IMR-90 (cell line): ENCODE data around the gene BAZ1A. TPM values are rescaled to one million over a fixed set of nuclear protein-coding genes. Genes with fewer than 3 reads are reported as not detected.

Experiments
- ATAC-seq: fragments of 200-7000 bp; cut with Tn5 transposase; 2 replicates; pipeline ENCODE4 v1.9.1; 2020; ENCODE audit warnings: low read depth, mild to moderate bottlenecking, moderate library complexity
- BruUV-seq: library from RNA; stranded (reverse); fragments of 400-500 nt; replicated peaks from 2 replicates; lab custom pipeline; 2021; lab: Mats Ljungman, UMichigan
- CTCF ChIA-PET: fragments of 300-600 bp; formaldehyde crosslinking; extraction: SDS; loops from one replicate; lab custom pipeline; 2021; ENCODE audit warnings: antibody characterized with exemption; lab: Yijun Ruan, JAX
- POLR2A ChIA-PET: fragments of 300-600 bp; sonication (Branson Sonifier 250); formaldehyde crosslinking; loops from one replicate; lab custom pipeline; 2022; ENCODE audit warnings: antibody characterized with exemption; ENCODE audit not compliant: unreplicated experiment; lab: Charles Lee
- DNase-seq: peaks from one replicate; pipeline ENCODE4 v3.0.0; 2013
- H2AFZ ChIP-seq: replicated peaks from 2 replicates; pipeline ENCODE3; 2013; ENCODE audit warnings: low read length, mild to moderate bottlenecking; ENCODE audit not compliant: poor library complexity
- H2AK5ac ChIP-seq: 2 replicates; pipeline ENCODE4 v1.6.1; 2013; ENCODE audit warnings: low read depth, low read length, inconsistent platforms
- H2AK9ac ChIP-seq: replicated peaks from 2 replicates; pipeline ENCODE3; 2013; ENCODE audit warnings: mild to moderate bottlenecking, low read depth, low read length, moderate library complexity; ENCODE audit not compliant: poor library complexity
- H2BK120ac ChIP-seq: 2 replicates; pipeline ENCODE4 v1.6.1; 2013; ENCODE audit warnings: low read depth, low read length, inconsistent platforms
- H2BK15ac ChIP-seq: 3 replicates; pipeline ENCODE4 v1.6.1; 2013; ENCODE audit warnings: low read depth, low read length, inconsistent platforms
- H2BK20ac ChIP-seq: 2 replicates; pipeline ENCODE4 v1.6.1; 2013; ENCODE audit warnings: low read depth, mild to moderate bottlenecking, inconsistent platforms, low read length, moderate library complexity
- H2BK5ac ChIP-seq: 2 replicates; pipeline ENCODE4 v1.6.1; 2013; ENCODE audit warnings: mild to moderate bottlenecking, low read depth, low read length, inconsistent platforms; ENCODE audit not compliant: poor library complexity, severe bottlenecking
- H3K14ac ChIP-seq: replicated peaks from 2 replicates; pipeline ENCODE4 v1.6.1; 2013; ENCODE audit warnings: low read depth, low read length, inconsistent platforms
- H3K18ac ChIP-seq: 2 replicates; pipeline ENCODE4 v1.6.1; 2013; ENCODE audit warnings: low read depth, low read length, control low read depth
- H3K23ac ChIP-seq: 2 replicates; pipeline ENCODE4 v1.6.1; 2013; ENCODE audit warnings: low read depth, low read length, inconsistent platforms
- H3K27ac ChIP-seq: 2 replicates; pipeline ENCODE4 v1.5.1; 2013; ENCODE audit warnings: mild to moderate bottlenecking, control low read depth, low read length; ENCODE audit not compliant: insufficient read depth
- H3K27me3 ChIP-seq: 2 replicates; pipeline ENCODE4 v1.6.1; 2013; ENCODE audit warnings: low read length; ENCODE audit not compliant: control insufficient read depth, insufficient read depth
- H3K36me3 ChIP-seq: 2 replicates; pipeline ENCODE4 v1.6.1; 2013; ENCODE audit warnings: low read length, mixed read lengths; ENCODE audit not compliant: control insufficient read depth, insufficient read depth
- H3K4ac ChIP-seq: 2 replicates; pipeline ENCODE4 v1.6.1; 2013; ENCODE audit warnings: low read depth, low read length, inconsistent platforms
- H3K4me1 ChIP-seq: 2 replicates; pipeline ENCODE4 v1.6.1; 2013; ENCODE audit warnings: low read length, mixed read lengths; ENCODE audit not compliant: control insufficient read depth, insufficient read depth
- H3K4me2 ChIP-seq: 2 replicates; pipeline ENCODE4 v1.6.1; 2013; ENCODE audit warnings: low read depth, mild to moderate bottlenecking, control low read depth, low read length, moderate library complexity
- H3K4me3 ChIP-seq: 2 replicates; pipeline ENCODE4 v1.5.1; 2013; ENCODE audit warnings: low read depth, mild to moderate bottlenecking, control low read depth, low read length, moderate library complexity; ENCODE audit not compliant: insufficient read depth
- H3K56ac ChIP-seq: 2 replicates; pipeline ENCODE4 v1.6.1; 2013; ENCODE audit warnings: low read length, inconsistent platforms; ENCODE audit not compliant: insufficient read depth; ENCODE audit errors: extremely low read depth
- H3K79me1 ChIP-seq, 2 experiments: 2 replicates each; pipeline ENCODE4 v1.6.1; 2013; ENCODE audit warnings: low read length in 2 of 2, inconsistent platforms in 1 of 2, low read depth in 1 of 2
- H3K9ac ChIP-seq: 2 replicates; pipeline ENCODE4 v1.6.1; 2013; ENCODE audit warnings: low read depth, low read length, control low read depth
- H3K9me1 ChIP-seq: 2 replicates; pipeline ENCODE4 v1.6.1; 2013; ENCODE audit warnings: low read length, inconsistent platforms; ENCODE audit not compliant: insufficient read depth
- H3K9me3 ChIP-seq: 2 replicates; pipeline ENCODE4 v1.6.1; 2013; ENCODE audit warnings: low read length; ENCODE audit not compliant: control insufficient read depth, insufficient read depth
- H4K20me1 ChIP-seq: 2 replicates; pipeline ENCODE4 v1.6.1; 2013; ENCODE audit warnings: low read length, inconsistent platforms; ENCODE audit not compliant: insufficient read depth
- H4K5ac ChIP-seq: 2 replicates; pipeline ENCODE4 v1.6.1; 2013; ENCODE audit warnings: mild to moderate bottlenecking, low read depth, low read length, control low read depth
- H4K8ac ChIP-seq, 2 experiments: 2 replicates each; pipeline ENCODE4 v1.6.1; 2013; ENCODE audit warnings: low read depth in 2 of 2, low read length in 2 of 2, control low read depth in 1 of 2, inconsistent platforms in 1 of 2
- H4K91ac ChIP-seq: 2 replicates; pipeline ENCODE4 v1.6.1; 2013; ENCODE audit warnings: low read depth, low read length, inconsistent platforms; ENCODE audit not compliant: insufficient read depth
- BHLHE40 ChIP-seq: fragments of 150-350 bp; IDR thresholded peaks from 2 replicates; pipeline ENCODE4 v1.6.1; 2016; ENCODE audit warnings: mild to moderate bottlenecking, low read depth, low read length
- CEBPB ChIP-seq: IDR thresholded peaks from 2 replicates; pipeline ENCODE4 v1.6.1; 2012; ENCODE audit warnings: low read depth, low read length, improper control_type of control experiment
- CHD1 ChIP-seq: IDR thresholded peaks from 2 replicates; pipeline ENCODE4 v1.6.1; 2012; ENCODE audit warnings: low read depth, low read length, improper control_type of control experiment
- CTCF ChIP-seq: conservative IDR thresholded peaks from 2 replicates; pipeline ENCODE4 v1.5.1; 2012; ENCODE audit warnings: mild to moderate bottlenecking, low read depth, low read length, improper control_type of control experiment
- ELK1 ChIP-seq: fragments of 150-350 bp; IDR thresholded peaks from 2 replicates; pipeline ENCODE4 v1.6.1; 2016; ENCODE audit warnings: low read depth, mild to moderate bottlenecking, low read length, moderate library complexity, borderline replicate concordance
- FOS ChIP-seq: fragments of 150-350 bp; IDR thresholded peaks from 2 replicates; pipeline ENCODE4 v1.6.1; 2016; ENCODE audit warnings: low read depth, low read length
- MAFK ChIP-seq: IDR thresholded peaks from 2 replicates; pipeline ENCODE4 v1.6.1; 2012; ENCODE audit warnings: low read depth, low read length, improper control_type of control experiment
- MAZ ChIP-seq: IDR thresholded peaks from 2 replicates; pipeline ENCODE4 v1.6.1; 2012; ENCODE audit warnings: low read depth, mild to moderate bottlenecking, low read length, improper control_type of control experiment, moderate library complexity, borderline replicate concordance
- MXI1 ChIP-seq: IDR thresholded peaks from 2 replicates; pipeline ENCODE4 v1.6.1; 2012; ENCODE audit warnings: low read depth, mild to moderate bottlenecking, low read length, moderate library complexity, borderline replicate concordance
- NFE2L2 ChIP-seq: fragments of 150-350 bp; IDR thresholded peaks from 2 replicates; pipeline ENCODE4 v1.6.1; 2016; ENCODE audit warnings: low read depth, mild to moderate bottlenecking, low read length
- POLR2A ChIP-seq: IDR thresholded peaks from 2 replicates; pipeline ENCODE4 v1.6.1; 2012; ENCODE audit warnings: mild to moderate bottlenecking, low read depth, low read length
- RAD21 ChIP-seq: IDR thresholded peaks from 2 replicates; pipeline ENCODE4 v1.6.1; 2012; ENCODE audit warnings: low read length, improper control_type of control experiment
- RCOR1 ChIP-seq: IDR thresholded peaks from 2 replicates; pipeline ENCODE4 v1.6.1; 2012; ENCODE audit warnings: mild to moderate bottlenecking, low read length, improper control_type of control experiment; ENCODE audit not compliant: insufficient replicate concordance
- RFX5 ChIP-seq: IDR thresholded peaks from 2 replicates; pipeline ENCODE4 v1.8.0; 2012; ENCODE audit warnings: low read depth, mild to moderate bottlenecking, low read length, moderate library complexity
- SMC3 ChIP-seq: fragments of 150-350 bp; IDR thresholded peaks from 2 replicates; pipeline ENCODE4 v1.6.1; 2016; ENCODE audit warnings: low read depth, mild to moderate bottlenecking, antibody characterized with exemption, low read length, moderate library complexity
- USF2 ChIP-seq: fragments of 150-350 bp; IDR thresholded peaks from 2 replicates; pipeline ENCODE4 v1.6.1; 2017; ENCODE audit warnings: mild to moderate bottlenecking, antibody characterized with exemption, low read length, low read depth
- WGBS, 2 experiments: methylation state at CpG; one replicate each; pipeline versions ENCODE4 v1.1.5 to v1.1.7; 2013; ENCODE audit warnings: missing lambda C conversion rate in 2 of 2; ENCODE audit not compliant: insufficient read length in 1 of 2; ENCODE audit errors: extremely low coverage in 2 of 2; 5-methylcytosine and 5-hydroxymethylcytosine counted together
- dilution Hi-C: fragments of 300-500 bp; cut with HindIII; formaldehyde crosslinking; loops from one replicate; pipeline ENCODE4 v1.14.3; 2018; ENCODE audit warnings: low sequenced_read_pairs; ENCODE audit not compliant: unreplicated experiment
- in situ Hi-C: fragments of 300-500 bp; cut with MboI; formaldehyde crosslinking; loops from 3 replicates; pipeline ENCODE4 v1.14.3; 2019; ENCODE audit warnings: low sequenced_read_pairs, inconsistent platforms, mixed read lengths
- intact Hi-C: fragments of 100-400 bp; cut with micrococcal nuclease; formaldehyde crosslinking; loops from 2 replicates; pipeline ENCODE4 v1.10.0; 2022
- polyA plus RNA-seq, 3 experiments: library from polyadenylated mRNA; depleted of rRNA; stranded (reverse); fragments of >200 nt; gene quantifications; 2 replicates each; pipeline ENCODE4 v1.2.3, GENCODE V29; 2012; ENCODE audit warnings: low replicate concordance in 1 of 3
- total RNA-seq: library from RNA; depleted of rRNA; stranded (reverse); fragments of >200 nt; gene quantifications from 2 replicates; pipeline ENCODE4 v1.2.3, GENCODE V29; 2012

Gene BAZ1A
- total and polyA plus RNA-seq, 2 of the 4 experiments (the other 2 are of a cell fraction): 15.3 to 23.8 TPM

GRCh38 chr14:34845869-34846268 is 29.3 kb downstream of the BAZ1A start:
- no peak overlapping the region for H2BK15ac ChIP-seq
- no TSS peak for BruUV-seq
- dilution Hi-C loops: no loop called here

More at GRCh38 chr14:34845869-34846268, 29.3 kb downstream of the BAZ1A start:
- 0 out of 2 replicates have a peak, but pooled peaks cover 4% of the 10 kb centered on the region for H3K36me3 ChIP-seq
- WGBS, 2 experiments: 100% methylated on average over 1 of the region's 1 CpG; no CpG with 5 or more reads in 1 of the 2 experiments
- no peak overlapping the region for H4K5ac ChIP-seq
- H3K9me1 ChIP-seq: 0 out of 2 replicates have a peak, but pooled peaks cover 3% of the 10 kb centered on the region
- TF ChIP-seq CEBPB: no peak
- no peak for TF ChIP-seq RCOR1
- no peak for TF ChIP-seq MAZ
- no peak for TF ChIP-seq CHD1
- TF ChIP-seq RFX5: no peak
- TF ChIP-seq POLR2A: no peak
- TF ChIP-seq CTCF: no peak
- no peak for TF ChIP-seq MXI1
- TF ChIP-seq SMC3: no peak
- no peak for TF ChIP-seq USF2
- no peak for TF ChIP-seq FOS
- TF ChIP-seq RAD21: no peak
- no peak for TF ChIP-seq BHLHE40
- TF ChIP-seq ELK1: no peak
- TF ChIP-seq MAFK: no peak
- no peak for TF ChIP-seq NFE2L2
- H3K23ac ChIP-seq: no peak overlapping the region
- no peak overlapping the region for H4K8ac ChIP-seq
- H3K27me3 ChIP-seq: no peaks in the 10 kb centered on the region
- H3K4ac ChIP-seq: no peak overlapping the region
- no peaks in the 10 kb centered on the region for H3K9me3 ChIP-seq
- no peak overlapping the region for H2BK5ac ChIP-seq
- H3K4me3 ChIP-seq: no peak overlapping the region
- no peak overlapping the region for H4K91ac ChIP-seq
- no peak overlapping the region for H3K14ac ChIP-seq
- H4K20me1 ChIP-seq: no peaks in the 10 kb centered on the region; the same call in 1 of the 2 replicates
- in situ Hi-C loops: no loop called here
- no peak overlapping the region for H3K27ac ChIP-seq
- H3K9ac ChIP-seq: no peak overlapping the region
- no peak overlapping the region for H2AFZ ChIP-seq
- H3K4me1 ChIP-seq: peaks cover 4% of the 10 kb centered on the region; the same call in 1 of the 2 replicates
- H2BK20ac ChIP-seq: no peak overlapping the region
- no peak overlapping the region for H2AK9ac ChIP-seq
- no peak overlapping the region for H2AK5ac ChIP-seq
- DNase-seq: no peak
- ATAC-seq: no peak
- H3K4me2 ChIP-seq: no peak overlapping the region
- H3K18ac ChIP-seq: no peak overlapping the region
- intact Hi-C loops: no loop called here
- H3K56ac ChIP-seq: no peak overlapping the region
- ChIA-PET CTCF (no interaction called here), POLR2A (no interaction called here)
- peaks cover 25 to 54% of the 10 kb centered on the region in 2 experiments; a peak in 3 of 4 replicates for H3K79me1 ChIP-seq
- H2BK120ac ChIP-seq: no peak overlapping the region
